WTC11 (cell line): ENCODE data around the gene STOM.

Experiments used
- CBFB ChIP-seq: sonication (generic); formaldehyde crosslinking; IDR thresholded peaks from 2 replicates; pipeline ENCODE4 v1.8.1; 2022; ENCODE audit warnings: mild to moderate bottlenecking, low read depth, missing genetic modification reagents
- CTCF ChIP-seq: fragments of 200-600 bp; IDR thresholded peaks from 2 replicates; pipeline ENCODE4 v1.8.0; 2022; ENCODE audit warnings: antibody characterized with exemption
- ESRRA ChIP-seq: sonication (generic); formaldehyde crosslinking; IDR thresholded peaks from 2 replicates; pipeline ENCODE4 v1.8.1; 2022; ENCODE audit warnings: mild to moderate bottlenecking, missing genetic modification reagents, borderline replicate concordance
- IRF2 ChIP-seq: sonication (generic); formaldehyde crosslinking; IDR thresholded peaks from 2 replicates; pipeline ENCODE4 v1.8.0; 2022; ENCODE audit warnings: low read depth, missing genetic modification reagents, borderline replicate concordance
- JAZF1 ChIP-seq: fragments of 250-450 bp; sonication (Bioruptor Pico); IDR thresholded peaks from 2 replicates; pipeline ENCODE4 v1.9.0; 2021; ENCODE audit warnings: moderate library complexity, mild to moderate bottlenecking, inconsistent platforms
- KAT7 ChIP-seq: sonication (generic); formaldehyde crosslinking; IDR thresholded peaks from 2 replicates; pipeline ENCODE4 v1.8.1; 2023; ENCODE audit warnings: missing genetic modification reagents, mild to moderate bottlenecking, borderline replicate concordance
- NR3C1 ChIP-seq: sonication (generic); formaldehyde crosslinking; conservative IDR thresholded peaks from 2 replicates; pipeline ENCODE4 v1.8.1; 2023; ENCODE audit warnings: low read depth, mild to moderate bottlenecking, missing genetic modification reagents
- TCF7 ChIP-seq: sonication (generic); formaldehyde crosslinking; IDR thresholded peaks from 2 replicates; pipeline ENCODE4 v1.8.0; 2022; ENCODE audit warnings: mild to moderate bottlenecking, low read depth, missing genetic modification reagents, moderate library complexity
- USF2 ChIP-seq: sonication (generic); formaldehyde crosslinking; IDR thresholded peaks from 2 replicates; pipeline ENCODE4 v1.8.1; 2023; ENCODE audit warnings: mild to moderate bottlenecking, missing genetic modification reagents, moderate library complexity
- ZNF263 ChIP-seq: sonication (generic); formaldehyde crosslinking; IDR thresholded peaks from 2 replicates; pipeline ENCODE4 v1.8.1; 2022; ENCODE audit warnings: low read depth, mild to moderate bottlenecking, moderate library complexity, missing genetic modification reagents
- ZNF423 ChIP-seq: fragments of 250-450 bp; sonication (Bioruptor Pico); IDR thresholded peaks from 2 replicates; pipeline ENCODE4 v2.1.2; 2022; ENCODE audit warnings: mild to moderate bottlenecking, moderate library complexity
- TF ChIP-seq, protein P1 (sequence below): sonication (generic); formaldehyde crosslinking; IDR thresholded peaks from 2 replicates; pipeline ENCODE4 v1.8.0; 2022; ENCODE audit warnings: mild to moderate bottlenecking, missing genetic modification reagents

GRCh38 chr9:121388140-121388905, 18.3 kb upstream of the STOM start:
- TF ChIP-seq JAZF1 (CRISPR knock-in tag) (no peak), CTCF (no peak), ZNF263 (CRISPR knock-in tag) (no peak), CBFB (no peak), TCF7 (no peak), IRF2 (no peak), USF2 (CRISPR knock-in tag) (no peak), ZNF423 (CRISPR knock-in tag) (no peak), NR3C1 (CRISPR knock-in tag) (no peak), ESRRA (no peak), KAT7 (CRISPR knock-in tag) (no peak)
- TF ChIP-seq, protein P1, sequence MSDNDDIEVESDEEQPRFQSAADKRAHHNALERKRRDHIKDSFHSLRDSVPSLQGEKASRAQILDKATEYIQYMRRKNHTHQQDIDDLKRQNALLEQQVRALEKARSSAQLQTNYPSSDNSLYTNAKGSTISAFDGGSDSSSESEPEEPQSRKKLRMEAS (CRISPR knock-in tag) = no peak
